Fibroblast of lung (primary cell): ENCODE results near the gene COA6.

ENCODE experiments used
- CTCF ChIP-seq, 2 donors: IDR thresholded peaks in 1 of 2; conservative IDR thresholded peaks in 1 of 2; 1 replicate in 1 of 2; 2 replicates in 1 of 2; pipeline ENCODE4 v1.5.1; 2011 to 2012; ENCODE audit warnings: low read length in 2 of 2, control low read depth in 1 of 2, inconsistent platforms in 1 of 2, low read depth in 1 of 2, mild to moderate bottlenecking in 1 of 2
- EZH2 ChIP-seq: IDR thresholded peaks from 2 replicates; pipeline ENCODE4 v1.5.1; 2012; ENCODE audit warnings: low read length, control low read depth, mild to moderate bottlenecking; ENCODE audit errors: missing control alignments

GRCh38 chr1:234396092-234396491 lies 22.8 kb downstream of the COA6 start:
- no peak for TF ChIP-seq CTCF (conservative IDR thresholded peaks at IDR 0.05 in 1 of 2, IDR thresholded peaks at IDR 0.05 in 1 of 2; ENCODE audit: low read depth in 1 of 2, low read length in 2 of 2)
- TF ChIP-seq EZH2: no peak
